Ishikawa (cell line): ENCODE data around the gene TMEM178B.

Experiments used
- EP300 ChIP-seq: IDR thresholded peaks from 2 replicates; pipeline ENCODE4 v1.6.1; 2012; ENCODE audit warnings: borderline replicate concordance
- FOXM1 ChIP-seq: IDR thresholded peaks from 2 replicates; pipeline ENCODE4 v1.6.1; 2012; ENCODE audit warnings: low read depth, borderline replicate concordance
- RAD21 ChIP-seq: IDR thresholded peaks from 2 replicates; pipeline ENCODE4 v1.6.1; 2012; ENCODE audit warnings: low read depth
- REST ChIP-seq: IDR thresholded peaks from 2 replicates; pipeline ENCODE4 v1.6.1; 2012; ENCODE audit warnings: low read depth, mild to moderate bottlenecking
- TAF1 ChIP-seq: IDR thresholded peaks from 2 replicates; pipeline ENCODE4 v1.6.1; 2012; ENCODE audit warnings: low read depth, mild to moderate bottlenecking
- TEAD4 ChIP-seq: IDR thresholded peaks from 2 replicates; pipeline ENCODE4 v1.6.1; 2012
- YY1 ChIP-seq: IDR thresholded peaks from 2 replicates; pipeline ENCODE4 v1.6.1; 2012; ENCODE audit warnings: low read depth
- ZBTB7A ChIP-seq: IDR thresholded peaks from 2 replicates; pipeline ENCODE4 v1.6.1; 2012; ENCODE audit warnings: low read depth
- TF ChIP-seq, protein P1 (sequence below): IDR thresholded peaks from 2 replicates; pipeline ENCODE4 v1.6.1; 2012

DNA sequence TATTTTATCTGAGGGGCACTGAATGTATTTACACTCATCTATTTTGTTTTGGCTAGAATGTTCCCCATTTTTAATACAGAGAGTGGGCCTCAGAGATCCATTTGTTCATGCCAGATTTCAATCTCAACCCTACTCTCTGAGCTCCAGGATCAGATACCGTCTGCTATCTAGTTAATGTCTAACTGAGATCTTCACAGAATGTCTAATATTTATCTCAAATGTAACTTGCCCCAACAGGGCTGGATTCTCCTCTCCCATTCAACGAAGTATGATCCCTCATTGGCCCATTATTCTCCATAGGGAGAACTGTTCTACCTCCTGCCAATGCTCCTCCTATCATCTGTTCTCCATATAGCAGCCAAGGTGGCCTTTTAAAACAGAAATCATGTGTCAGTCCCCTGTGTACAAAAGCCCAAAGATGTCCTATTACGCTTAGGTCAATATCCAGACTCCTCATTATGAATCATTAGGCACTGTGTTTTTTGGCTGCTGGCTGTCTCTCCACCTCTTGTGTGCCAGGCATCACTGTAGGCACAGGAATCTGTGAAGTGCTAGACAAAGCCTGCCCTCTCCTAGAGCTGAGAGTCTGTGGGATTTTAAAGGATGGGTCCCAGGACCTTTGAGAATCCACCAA, 308.0 kb downstream of the TMEM178B start:
- TF ChIP-seq FOXM1 (no peak), ZBTB7A (no peak), EP300 (no peak), RAD21 (no peak), YY1 (no peak), TEAD4 (no peak), TAF1 (no peak), REST (no peak)
- TF ChIP-seq, protein P1, sequence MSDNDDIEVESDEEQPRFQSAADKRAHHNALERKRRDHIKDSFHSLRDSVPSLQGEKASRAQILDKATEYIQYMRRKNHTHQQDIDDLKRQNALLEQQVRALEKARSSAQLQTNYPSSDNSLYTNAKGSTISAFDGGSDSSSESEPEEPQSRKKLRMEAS: no peak
